ENCODE data around the gene TMOD2. TPM values are rescaled to one million over a fixed set of nuclear protein-coding genes. Genes with fewer than 3 reads are reported as not detected.
A peak's percentile ranks its signal among the peaks of the same experiment; 100 is the strongest.

The TMOD2 gene
- total RNA-seq, 1 donor from 2014 or later, result 7.0 TPM

DNA sequence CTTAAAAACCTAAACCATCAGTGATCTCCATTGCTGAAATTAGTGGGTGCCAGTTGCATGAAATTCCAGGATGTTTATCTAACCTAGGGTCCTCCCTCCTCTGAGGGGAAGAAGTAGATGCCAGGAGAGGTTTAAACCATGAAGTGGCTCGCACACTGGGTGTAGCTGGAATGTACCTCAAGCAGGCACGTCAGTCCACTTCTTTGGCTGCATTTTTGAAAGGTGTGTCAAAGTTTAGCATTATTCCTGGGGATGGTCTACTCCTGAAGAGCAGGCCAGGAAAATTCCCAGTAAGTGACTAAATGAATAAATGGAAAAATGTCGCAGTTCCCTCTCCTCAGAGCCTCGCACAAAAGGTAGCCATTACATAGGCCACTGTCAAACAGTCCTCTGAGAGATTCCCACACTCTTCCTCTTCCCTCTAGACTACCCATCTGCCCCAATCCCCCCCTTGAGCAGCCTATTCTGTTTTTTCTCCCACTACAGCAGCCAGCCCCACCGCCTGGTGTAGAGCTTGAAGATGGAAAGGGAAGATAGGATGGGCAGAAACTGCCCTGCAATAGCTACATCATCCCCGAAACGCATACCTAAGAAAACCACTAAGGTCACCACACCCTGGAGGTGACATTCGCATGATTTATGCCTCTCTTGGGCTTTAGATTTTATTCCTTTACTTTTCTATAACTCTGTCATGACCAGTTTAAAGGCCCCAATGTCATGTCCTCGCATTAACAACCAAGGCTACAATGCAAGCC, 77.4 kb downstream of the TMOD2 start:
- Histone ChIP-seq H3K27me3 (no peaks in the 10 kb centered on the region), H3K36me3 (no peaks in the 10 kb centered on the region), H3K4me1 (peaks cover 0 to 19% of the 10 kb centered on the region in 2 donors), H3K9me3 (no peaks in the 10 kb centered on the region), H3K4me3 (peak overlapping the region in 1 of 2 donors; percentile 97), H3K27ac (peak overlapping the region; percentile 84 to 95)
- TF ChIP-seq, protein P1, sequence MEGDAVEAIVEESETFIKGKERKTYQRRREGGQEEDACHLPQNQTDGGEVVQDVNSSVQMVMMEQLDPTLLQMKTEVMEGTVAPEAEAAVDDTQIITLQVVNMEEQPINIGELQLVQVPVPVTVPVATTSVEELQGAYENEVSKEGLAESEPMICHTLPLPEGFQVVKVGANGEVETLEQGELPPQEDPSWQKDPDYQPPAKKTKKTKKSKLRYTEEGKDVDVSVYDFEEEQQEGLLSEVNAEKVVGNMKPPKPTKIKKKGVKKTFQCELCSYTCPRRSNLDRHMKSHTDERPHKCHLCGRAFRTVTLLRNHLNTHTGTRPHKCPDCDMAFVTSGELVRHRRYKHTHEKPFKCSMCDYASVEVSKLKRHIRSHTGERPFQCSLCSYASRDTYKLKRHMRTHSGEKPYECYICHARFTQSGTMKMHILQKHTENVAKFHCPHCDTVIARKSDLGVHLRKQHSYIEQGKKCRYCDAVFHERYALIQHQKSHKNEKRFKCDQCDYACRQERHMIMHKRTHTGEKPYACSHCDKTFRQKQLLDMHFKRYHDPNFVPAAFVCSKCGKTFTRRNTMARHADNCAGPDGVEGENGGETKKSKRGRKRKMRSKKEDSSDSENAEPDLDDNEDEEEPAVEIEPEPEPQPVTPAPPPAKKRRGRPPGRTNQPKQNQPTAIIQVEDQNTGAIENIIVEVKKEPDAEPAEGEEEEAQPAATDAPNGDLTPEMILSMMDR (IDR thresholded peaks at IDR 0.05), result no peak
- no peak for DNase-seq (ENCODE audit: low spot score in 2 of 2)
- intact Hi-C loops (cut with DNase I), result loop anchor here (5.0 kb wide), 1 partner anchor 91 kb away; the partner anchor contains the start of gene LYSMD2

DNA sequence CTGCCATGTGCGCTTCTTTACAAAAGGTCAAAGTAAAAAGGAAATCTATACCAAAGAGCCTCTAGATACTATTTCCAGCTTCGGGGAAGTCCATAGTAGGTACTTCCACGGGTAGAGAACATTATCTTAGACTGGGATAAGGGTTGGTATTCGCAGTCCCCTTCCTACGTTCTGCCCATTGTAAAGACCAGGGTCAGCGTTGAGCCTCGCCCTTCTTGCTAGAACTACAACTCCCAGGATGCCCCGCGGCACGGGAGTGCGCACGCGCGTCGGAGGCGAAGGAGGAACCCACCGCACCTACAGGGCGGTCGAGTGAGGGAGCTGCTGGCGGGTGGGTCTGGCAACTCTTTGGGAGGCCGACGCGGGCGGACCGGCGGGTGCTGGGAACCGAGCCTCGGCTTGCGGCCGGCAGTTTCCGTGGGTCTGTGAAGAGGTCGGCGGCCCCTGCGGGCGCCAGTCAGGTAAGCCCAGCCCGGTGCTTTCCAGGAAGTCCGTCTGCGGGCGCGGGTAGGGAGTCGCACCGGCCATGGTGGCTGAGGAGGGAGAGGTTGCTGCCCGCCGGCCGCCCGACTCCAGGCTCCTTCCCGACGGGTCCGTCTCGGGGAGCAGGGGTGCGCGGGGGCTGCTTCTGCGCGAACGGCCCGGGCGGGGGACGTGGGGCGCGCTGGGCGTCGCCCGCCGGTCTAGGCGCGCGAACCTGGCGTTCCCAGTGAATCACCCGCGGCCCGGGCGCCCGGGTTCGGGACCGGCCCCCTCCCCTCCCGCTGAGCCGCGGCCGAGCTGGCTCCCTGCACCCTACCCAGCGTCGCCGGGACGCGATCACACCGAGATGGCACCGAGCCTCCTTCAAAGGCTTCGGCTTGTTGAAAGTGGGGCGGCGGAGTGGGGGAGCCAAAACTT, 78.2 kb downstream of the TMOD2 start, which contains the start of gene TMOD3:
TMOD3 (plus strand) TSS at position 278 of the 900 bp plus-strand sequence. CDS start 33,232 bp downstream, outside the sequence.
- Histone ChIP-seq H3K36me3 (no peaks in the 10 kb centered on the region), H3K9me3 (no peaks in the 10 kb centered on the region), H3K27ac (peak within 1 kb of the TSS; percentile 84 to 95), H3K4me3 (peak within 1 kb of the TSS; percentile 89 to 97), H3K27me3 (no peaks in the 10 kb centered on the region), H3K4me1 (peaks cover 0 to 22% of the 10 kb centered on the region in 2 donors)
- intact Hi-C loops (cut with DNase I), result loop anchor here (2.0 to 5.0 kb wide), 3 partner anchors 17 to 92 kb away; partner anchors contain the start of gene LYSMD2
- peak; percentile 69 to 94 for DNase-seq (ENCODE audit: low spot score in 2 of 2)
- TF ChIP-seq, protein P1 (IDR thresholded peaks at IDR 0.05), result no peak

DNA sequence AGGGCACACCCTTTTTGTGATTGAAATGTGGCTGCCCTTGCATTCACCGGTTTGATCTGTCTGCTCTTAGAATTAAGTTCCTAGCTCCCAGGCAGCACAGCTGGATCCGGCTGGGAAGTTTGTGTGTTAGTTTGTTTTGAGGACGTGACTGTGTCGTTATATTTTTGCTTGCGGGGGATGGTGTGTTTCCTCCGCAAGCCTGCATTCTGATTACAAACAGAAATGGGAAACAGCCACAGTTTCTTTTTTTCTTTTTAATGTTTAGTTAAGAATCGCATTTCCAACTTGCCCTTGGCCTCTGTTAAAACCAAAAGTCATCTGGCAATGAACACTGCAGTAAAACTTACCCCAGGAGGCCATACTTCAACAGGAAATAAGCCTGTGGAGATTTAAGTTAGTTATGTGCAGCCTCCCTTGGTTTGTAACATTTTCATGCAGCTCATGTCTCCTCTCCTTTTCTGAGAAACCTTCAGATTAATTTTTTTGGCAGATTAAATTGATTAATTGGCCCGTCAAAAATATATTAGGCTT, 78.9 kb downstream of the TMOD2 start:
- Histone ChIP-seq H3K9me3 (no peaks in the 10 kb centered on the region), H3K36me3 (no peaks in the 10 kb centered on the region), H3K4me1 (peaks cover 0 to 29% of the 10 kb centered on the region in 2 donors), H3K27ac (peak overlapping the region; percentile 84 to 95), H3K27me3 (no peaks in the 10 kb centered on the region), H3K4me3 (peak overlapping the region; percentile 89 to 97)
- intact Hi-C loops (cut with DNase I), result loop anchor here (2.0 kb wide), 2 partner anchors 16 to 44 kb away; no protein-coding TSS in a partner anchor
- TF ChIP-seq, protein P1 (IDR thresholded peaks at IDR 0.05), result no peak
- no peak for DNase-seq (ENCODE audit: low spot score in 2 of 2)

DNA sequence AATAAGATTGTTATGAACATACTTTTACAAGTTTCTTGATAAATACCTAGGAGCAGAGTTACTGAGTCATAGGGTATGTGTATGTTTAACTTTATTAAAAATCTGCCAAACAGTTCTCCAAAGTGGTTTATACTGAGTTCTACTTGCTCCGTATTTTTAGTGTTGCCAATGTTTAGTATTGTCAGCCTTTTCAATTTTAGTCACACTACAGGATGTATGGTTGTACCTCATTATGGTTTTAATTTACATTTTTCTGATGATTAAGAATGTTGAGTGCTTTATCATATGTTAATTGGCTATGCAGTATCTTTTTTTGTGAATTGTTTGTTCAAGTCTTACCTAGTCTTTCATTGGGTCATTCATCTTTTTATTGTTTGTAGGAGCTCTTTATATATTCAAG, 82.4 kb downstream of the TMOD2 start:
- DNase-seq (ENCODE audit: low spot score in 2 of 2), result no peak
- Histone ChIP-seq H3K4me1 (peaks cover 0 to 48% of the 10 kb centered on the region in 2 donors), H3K4me3 (no peak overlapping the region), H3K9me3 (no peaks in the 10 kb centered on the region), H3K27me3 (no peaks in the 10 kb centered on the region), H3K36me3 (no peaks in the 10 kb centered on the region), H3K27ac (no peak overlapping the region)
- TF ChIP-seq, protein P1 (IDR thresholded peaks at IDR 0.05), result no peak
- intact Hi-C loops (cut with DNase I), result no loop called here

DNA sequence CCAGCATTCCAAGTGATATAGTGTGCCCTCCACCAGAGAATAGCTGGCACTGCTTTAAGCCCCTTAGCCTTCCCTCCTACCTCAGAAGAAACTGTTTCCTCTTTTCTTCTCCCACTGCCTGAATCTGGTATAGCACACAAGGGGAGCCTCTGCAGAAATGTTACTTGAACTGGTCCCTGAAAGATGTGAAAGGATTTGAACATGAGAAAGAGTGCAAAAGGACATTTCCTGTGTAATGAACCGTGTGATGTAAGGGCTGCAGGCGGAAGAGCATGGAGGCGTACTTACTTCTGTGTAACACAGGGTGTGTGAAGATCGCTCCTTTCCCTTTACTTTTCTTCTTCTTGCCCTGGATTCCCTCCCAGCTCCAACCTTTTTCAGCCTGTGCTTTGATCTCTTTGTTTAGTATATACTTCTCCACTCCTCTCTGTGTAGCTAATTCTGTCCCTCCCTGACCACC, 86.4 kb downstream of the TMOD2 start:
- H3K27me3 ChIP-seq, result no peaks in the 10 kb centered on the region
- no peak overlapping the region for H3K27ac ChIP-seq
- no peaks in the 10 kb centered on the region for H3K36me3 ChIP-seq
- peaks cover 1 to 39% of the 10 kb centered on the region in 2 donors for H3K4me1 ChIP-seq
- DNase-seq (ENCODE audit: low spot score in 2 of 2), result no peak
- no peak overlapping the region for H3K4me3 ChIP-seq
- no peaks in the 10 kb centered on the region for H3K9me3 ChIP-seq
- intact Hi-C loops (cut with DNase I), result no loop called here
- TF ChIP-seq, protein P1 (IDR thresholded peaks at IDR 0.05), result no peak
